Vagina (tissue), 2 donors: ENCODE results near the gene GNRHR. TPM values are rescaled to one million over a fixed set of nuclear protein-coding genes. Genes with fewer than 3 reads are reported as not detected.

Source experiments
- DNase-seq, 2 donors: peaks; one replicate each; pipeline ENCODE4 v3.0.0-alpha.2; 2017; ENCODE audit errors: extremely low spot score in 2 of 2
- H3K27ac ChIP-seq: fragments of 200-600 bp; sonication (generic); one replicate; pipeline ENCODE4 v1.5.1; 2019
- H3K27me3 ChIP-seq: fragments of 200-600 bp; sonication (generic); one replicate; pipeline ENCODE4 v1.5.1; 2019
- H3K36me3 ChIP-seq, 2 donors: fragments of 200-600 bp; sonication (generic); one replicate each; pipeline ENCODE4 v1.5.1; 2017 to 2019
- H3K4me1 ChIP-seq: fragments of 200-600 bp; sonication (generic); one replicate; pipeline ENCODE4 v1.5.1; 2019
- H3K4me3 ChIP-seq, 2 donors: fragments of 200-600 bp; sonication (generic); 1 replicate in 1 of 2; 2 replicates in 1 of 2; pipeline ENCODE4 v1.5.1; 2016 to 2019
- H3K9me3 ChIP-seq: fragments of 200-600 bp; sonication (generic); one replicate; pipeline ENCODE4 v1.5.1; 2019
- POLR2A ChIP-seq, 2 donors: fragments of 450-650 bp; IDR thresholded peaks; one replicate each; pipeline ENCODE4 v1.6.1; 2017; ENCODE audit warnings: antibody characterized with exemption in 2 of 2, mild to moderate bottlenecking in 2 of 2, moderate library complexity in 2 of 2
- POLR2AphosphoS5 ChIP-seq, 2 donors: sonication (generic); formaldehyde crosslinking; IDR thresholded peaks; one replicate each; pipeline ENCODE4 v1.9.0; 2017; ENCODE audit warnings: antibody characterized with exemption in 2 of 2, mild to moderate bottlenecking in 2 of 2, low read depth in 1 of 2; ENCODE audit not compliant: insufficient read depth in 1 of 2
- intact Hi-C: fragments of 100-400 bp; cut with DNase I; formaldehyde crosslinking; loops from one replicate; pipeline ENCODE4 v1.15.1; 2023
- total RNA-seq: library from RNA; depleted of rRNA; stranded (reverse); fragments of >200 nt; gene quantifications from one replicate; pipeline ENCODE4 v1.2.3, GENCODE V29; 2016
- TF ChIP-seq, protein P1 (sequence below), 3 experiments: fragments of 450-650 bp in 2 of 3; fragments of 200-600 bp in 1 of 3; sonication (generic) in 1 of 3; IDR thresholded peaks; one replicate each; pipeline ENCODE4 v1.5.1; 2017 to 2019; ENCODE audit warnings: antibody characterized with exemption in 3 of 3, mild to moderate bottlenecking in 2 of 3, moderate library complexity in 2 of 3

The GNRHR gene
- total RNA-seq, 1 donor from 2014 or later, result not detected

- H3K27ac ChIP-seq, result no peak overlapping the region
- intact Hi-C loops, result no loop called here
- H3K4me1 ChIP-seq, result peaks cover 24% of the 10 kb centered on the region
- no peaks in the 10 kb centered on the region for H3K9me3 ChIP-seq
- no peak for DNase-seq
- H3K4me3 ChIP-seq, result no peak overlapping the region
- H3K36me3 ChIP-seq, result no peaks in the 10 kb centered on the region
- TF ChIP-seq POLR2AphosphoS5 (IDR thresholded peaks at IDR 0.05; ENCODE audit: insufficient read depth in 1 of 2, low read depth in 1 of 2) (no peak), POLR2A (IDR thresholded peaks at IDR 0.05) (no peak)
- TF ChIP-seq, protein P1, sequence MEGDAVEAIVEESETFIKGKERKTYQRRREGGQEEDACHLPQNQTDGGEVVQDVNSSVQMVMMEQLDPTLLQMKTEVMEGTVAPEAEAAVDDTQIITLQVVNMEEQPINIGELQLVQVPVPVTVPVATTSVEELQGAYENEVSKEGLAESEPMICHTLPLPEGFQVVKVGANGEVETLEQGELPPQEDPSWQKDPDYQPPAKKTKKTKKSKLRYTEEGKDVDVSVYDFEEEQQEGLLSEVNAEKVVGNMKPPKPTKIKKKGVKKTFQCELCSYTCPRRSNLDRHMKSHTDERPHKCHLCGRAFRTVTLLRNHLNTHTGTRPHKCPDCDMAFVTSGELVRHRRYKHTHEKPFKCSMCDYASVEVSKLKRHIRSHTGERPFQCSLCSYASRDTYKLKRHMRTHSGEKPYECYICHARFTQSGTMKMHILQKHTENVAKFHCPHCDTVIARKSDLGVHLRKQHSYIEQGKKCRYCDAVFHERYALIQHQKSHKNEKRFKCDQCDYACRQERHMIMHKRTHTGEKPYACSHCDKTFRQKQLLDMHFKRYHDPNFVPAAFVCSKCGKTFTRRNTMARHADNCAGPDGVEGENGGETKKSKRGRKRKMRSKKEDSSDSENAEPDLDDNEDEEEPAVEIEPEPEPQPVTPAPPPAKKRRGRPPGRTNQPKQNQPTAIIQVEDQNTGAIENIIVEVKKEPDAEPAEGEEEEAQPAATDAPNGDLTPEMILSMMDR (IDR thresholded peaks at IDR 0.05), result no peak
- no peaks in the 10 kb centered on the region for H3K27me3 ChIP-seq
Measured at GRCh38 chr4:67702166-67702565, 52.0 kb downstream of the GNRHR start.

DNA sequence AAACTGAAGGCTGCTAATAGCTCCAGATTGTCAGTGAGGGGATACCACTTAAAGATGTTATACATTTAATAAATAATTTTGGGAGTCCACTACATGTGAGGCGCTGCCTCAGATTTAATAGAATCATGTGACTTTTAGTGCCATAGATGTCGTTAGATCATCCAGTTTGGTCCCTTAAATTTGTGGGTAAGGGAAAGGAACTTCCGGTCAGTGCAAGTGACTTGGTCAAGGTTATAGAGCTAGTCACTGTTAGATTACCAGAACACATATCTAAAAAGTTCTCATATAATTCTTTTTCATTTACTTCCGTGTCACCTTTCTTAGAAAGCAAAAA is 52.7 kb downstream of the GNRHR start:
- intact Hi-C loops, result no loop called here
- TF ChIP-seq POLR2AphosphoS5 (IDR thresholded peaks at IDR 0.05; ENCODE audit: insufficient read depth in 1 of 2, low read depth in 1 of 2) (no peak), POLR2A (IDR thresholded peaks at IDR 0.05) (no peak)
- TF ChIP-seq, protein P1 (IDR thresholded peaks at IDR 0.05), result no peak
- H3K27ac ChIP-seq, result peak overlapping the region; percentile 92
- peaks cover 24% of the 10 kb centered on the region for H3K4me1 ChIP-seq
- peak overlapping the region; percentile 74 to 88 for H3K4me3 ChIP-seq
- no peaks in the 10 kb centered on the region for H3K27me3 ChIP-seq
- no peaks in the 10 kb centered on the region for H3K36me3 ChIP-seq
- no peaks in the 10 kb centered on the region for H3K9me3 ChIP-seq
- no peak for DNase-seq

- Histone ChIP-seq H3K4me1 (peaks cover 24% of the 10 kb centered on the region), H3K4me3 (peak within 1 kb of the TSS; percentile 74 to 88), H3K36me3 (no peaks in the 10 kb centered on the region), H3K9me3 (no peaks in the 10 kb centered on the region), H3K27me3 (no peaks in the 10 kb centered on the region), H3K27ac (peak within 1 kb of the TSS; percentile 92)
- peak; percentile 95 to 98 for DNase-seq
- intact Hi-C loops, result no loop called here
- peak in 1 of 2 donors; percentile 47 for TF ChIP-seq POLR2A (IDR thresholded peaks at IDR 0.05)
- TF ChIP-seq POLR2AphosphoS5 (IDR thresholded peaks at IDR 0.05; ENCODE audit: insufficient read depth in 1 of 2, low read depth in 1 of 2), result peak; percentile 73 to 82
- TF ChIP-seq, protein P1 (IDR thresholded peaks at IDR 0.05), result no peak
Measured at GRCh38 chr4:67700738-67701516, 53.3 kb downstream of the GNRHR start, which contains the start of gene UBA6. Gene UBA6 (minus strand): TSS chr4:67701155. CDS start chr4:67701119, 36 bp downstream.

GRCh38 chr4:67700116-67700737 is 54.0 kb downstream of the GNRHR start:
- Histone ChIP-seq H3K4me3 (peak overlapping the region; percentile 74 to 88), H3K36me3 (peaks cover 0 to under 1% of the 10 kb centered on the region in 2 donors), H3K27ac (peak overlapping the region; percentile 92), H3K27me3 (no peaks in the 10 kb centered on the region), H3K4me1 (peaks cover 24% of the 10 kb centered on the region), H3K9me3 (no peaks in the 10 kb centered on the region)
- intact Hi-C loops, result no loop called here
- DNase-seq, result no peak
- no peak for TF ChIP-seq POLR2A (IDR thresholded peaks at IDR 0.05)
- TF ChIP-seq, protein P1 (IDR thresholded peaks at IDR 0.05), result no peak
- no peak for TF ChIP-seq POLR2AphosphoS5 (IDR thresholded peaks at IDR 0.05; ENCODE audit: insufficient read depth in 1 of 2, low read depth in 1 of 2)

DNA sequence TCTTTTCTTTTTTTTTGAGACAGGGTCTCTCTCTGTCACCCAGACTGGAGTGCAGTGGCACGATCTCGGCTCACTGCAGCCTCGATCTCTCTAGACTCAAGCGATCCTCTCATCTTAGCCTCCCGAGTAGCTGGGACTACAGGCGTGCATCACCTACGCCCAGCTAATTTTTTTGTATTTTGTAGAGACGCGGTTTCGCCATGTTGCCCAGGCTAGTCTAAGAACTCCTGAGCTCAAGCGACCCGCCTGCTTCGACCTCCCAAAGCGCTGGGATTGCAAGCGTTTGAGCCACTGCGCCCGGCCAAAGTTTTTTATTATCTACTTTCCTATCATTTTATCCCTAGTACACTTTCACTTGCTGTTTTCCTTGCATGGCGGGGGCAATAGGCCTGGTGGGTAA is 54.6 kb downstream of the GNRHR start:
- intact Hi-C loops, result no loop called here
- Histone ChIP-seq H3K36me3 (peaks cover 0 to 4% of the 10 kb centered on the region in 2 donors), H3K27me3 (no peaks in the 10 kb centered on the region), H3K4me3 (peak overlapping the region in 1 of 2 donors; percentile 88), H3K4me1 (peaks cover 24% of the 10 kb centered on the region), H3K9me3 (no peaks in the 10 kb centered on the region), H3K27ac (no peak overlapping the region)
- no peak for DNase-seq
- TF ChIP-seq POLR2AphosphoS5 (IDR thresholded peaks at IDR 0.05; ENCODE audit: insufficient read depth in 1 of 2, low read depth in 1 of 2) (no peak), POLR2A (IDR thresholded peaks at IDR 0.05) (no peak)
- TF ChIP-seq, protein P1 (IDR thresholded peaks at IDR 0.05), result no peak
